ENCODE data around the gene TYROBP. TPM values are rescaled to one million over a fixed set of nuclear protein-coding genes. Genes with fewer than 3 reads are reported as not detected.

TYROBP gene
- total RNA-seq, 2 donors from 2014 or later = 8.2 to 41.3 TPM

DNA sequence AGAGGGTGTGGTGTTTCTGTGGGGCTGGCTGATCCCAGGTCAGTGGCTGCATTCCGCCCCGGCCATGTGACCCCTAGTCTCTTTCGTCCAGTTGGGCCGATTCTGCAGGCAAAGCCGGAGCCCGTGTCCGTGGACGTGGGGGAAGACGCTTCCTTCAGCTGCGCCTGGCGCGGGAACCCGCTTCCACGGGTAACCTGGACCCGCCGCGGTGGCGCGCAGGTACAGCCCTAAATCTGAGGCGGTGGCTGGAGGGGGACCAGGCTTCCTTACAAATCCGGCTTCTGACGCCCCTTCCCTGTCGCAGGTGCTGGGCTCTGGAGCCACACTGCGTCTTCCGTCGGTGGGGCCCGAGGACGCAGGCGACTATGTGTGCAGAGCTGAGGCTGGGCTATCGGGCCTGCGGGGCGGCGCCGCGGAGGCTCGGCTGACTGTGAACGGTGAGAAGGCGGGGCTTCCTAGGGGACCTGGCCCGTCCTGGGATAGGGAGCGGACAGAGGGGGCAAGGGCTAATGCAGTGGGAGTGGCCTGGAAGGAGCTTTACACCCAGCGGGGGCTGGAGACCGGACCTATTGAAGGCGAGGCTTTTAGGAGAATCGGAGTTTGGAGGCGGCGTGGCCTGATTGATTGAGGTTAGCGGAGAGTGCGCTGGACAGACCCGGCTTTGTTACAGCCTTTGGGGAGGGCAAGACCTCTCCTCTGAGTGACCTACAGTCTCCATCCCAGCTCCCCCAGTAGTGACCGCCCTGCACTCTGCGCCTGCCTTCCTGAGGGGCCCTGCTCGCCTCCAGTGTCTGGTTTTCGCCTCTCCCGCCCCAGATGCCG, 47.1 kb downstream of the TYROBP start:
- DNase-seq (peak in 1 of 2 donors; percentile 19), ATAC-seq (peak; percentile 71)
- intact Hi-C loops (cut with DNase I, micrococcal nuclease) = no loop called here

DNA sequence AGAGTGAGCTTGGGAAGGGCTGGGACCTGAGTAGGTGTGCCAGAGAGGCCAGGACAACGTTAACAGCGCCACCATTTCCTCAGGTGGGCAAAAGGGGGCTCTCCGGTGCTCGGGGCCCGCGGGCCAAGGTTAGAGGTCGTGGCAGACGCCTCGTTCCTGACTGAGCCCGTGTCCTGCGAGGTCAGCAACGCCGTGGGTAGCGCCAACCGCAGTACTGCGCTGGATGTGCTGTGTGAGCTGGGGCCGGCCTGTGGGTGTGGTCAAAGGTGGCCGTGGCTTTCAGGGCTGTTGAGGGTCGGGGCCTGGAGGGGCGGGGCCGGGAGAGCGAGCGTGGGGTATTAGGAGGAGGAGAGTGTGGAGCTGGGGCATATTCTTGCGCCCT, 47.7 kb downstream of the TYROBP start:
- DNase-seq (no peak), ATAC-seq (no peak)
- intact Hi-C loops (cut with DNase I, micrococcal nuclease) = no loop called here

- no peak for ATAC-seq
- intact Hi-C loops (cut with DNase I, micrococcal nuclease) = no loop called here
- no peak for DNase-seq
Measured at GRCh38 chr19:35859414-35859813, 48.7 kb downstream of the TYROBP start.

GRCh38 chr19:35858311-35858710, 49.8 kb downstream of the TYROBP start:
- ATAC-seq = no peak
- no peak for DNase-seq
- intact Hi-C loops (cut with DNase I, micrococcal nuclease) = no loop called here

DNA sequence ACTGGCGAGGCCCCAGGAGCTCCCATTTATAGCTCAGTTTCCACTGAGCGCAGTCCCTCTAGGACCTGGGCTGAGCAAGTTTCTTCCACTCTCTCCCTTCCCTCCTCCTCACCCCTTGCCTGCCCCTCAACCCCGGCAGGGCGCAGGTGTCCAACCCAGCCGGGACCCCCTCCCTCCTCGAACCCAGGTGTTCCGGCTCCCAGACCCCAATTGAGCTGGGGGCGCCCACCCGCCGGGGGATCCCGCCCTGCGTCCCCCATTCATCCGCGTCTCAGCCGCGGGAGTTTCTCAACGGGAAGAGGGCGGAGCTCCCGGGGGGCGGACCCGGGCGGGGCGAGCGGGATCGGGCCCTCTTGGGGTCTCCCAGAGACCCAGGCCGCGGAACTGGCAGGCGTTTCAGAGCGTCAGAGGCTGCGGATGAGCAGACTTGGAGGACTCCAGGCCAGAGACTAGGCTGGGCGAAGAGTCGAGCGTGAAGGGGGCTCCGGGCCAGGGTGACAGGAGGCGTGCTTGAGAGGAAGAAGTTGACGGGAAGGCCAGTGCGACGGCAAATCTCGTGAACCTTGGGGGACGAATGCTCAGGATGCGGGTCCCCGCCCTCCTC, 51.4 kb downstream of the TYROBP start, which contains the start of gene KIRREL2:
KIRREL2 (plus strand) TSS at position 366 of the 604 bp plus-strand sequence; CDS start at position 575, 209 bp downstream.
- intact Hi-C loops (cut with DNase I, micrococcal nuclease) = no loop called here
- ATAC-seq (peak; percentile 32), DNase-seq (no peak)

Other genes with a start within 250 kb of the TYROBP start
- gene UPK1A, start 241.8 kb downstream of the TYROBP start, total RNA-seq = under 1 TPM; 0.20 to 0.27 TPM
- 1 to 10 TPM in 1 of 2 donors, under 1 TPM in 1; 0.15 to 1.1 TPM for gene ZBTB32, start 203.7 kb downstream of the TYROBP start, total RNA-seq
- gene KMT2B, start 190.3 kb downstream of the TYROBP start, total RNA-seq = 10 to 100 TPM; 34.8 to 40.1 TPM
- 1 to 10 TPM; 4.1 to 7.7 TPM for gene IGFLR1, start 165.8 kb downstream of the TYROBP start, total RNA-seq
- gene U2AF1L4, start 162.9 kb downstream of the TYROBP start, total RNA-seq = 10 to 100 TPM; 14.5 to 17.3 TPM
- gene PSENEN, start 162.6 kb downstream of the TYROBP start, total RNA-seq = 10 to 100 TPM; 82.2 to 86.0 TPM
- gene LIN37, start 159.7 kb downstream of the TYROBP start, total RNA-seq = 1 to 10 TPM; 5.9 to 6.1 TPM
- 10 to 100 TPM in 1 of 2 donors, 1 to 10 TPM in 1; 4.5 to 16.4 TPM for gene HSPB6, start 151.3 kb downstream of the TYROBP start, total RNA-seq
- gene PROSER3, start 150.1 kb downstream of the TYROBP start, total RNA-seq = 10 to 100 TPM; 16.8 to 19.5 TPM
- 10 to 100 TPM in 1 of 2 donors, 1 to 10 TPM in 1; 9.7 to 10.1 TPM for gene ARHGAP33, start 132.7 kb downstream of the TYROBP start, total RNA-seq
- gene PRODH2, start 95.5 kb downstream of the TYROBP start, total RNA-seq = not detected
- gene NPHS1, start 55.8 kb downstream of the TYROBP start, total RNA-seq = not detected
- gene KIRREL2, start 51.4 kb downstream of the TYROBP start, total RNA-seq = under 1 TPM in 1 of 2 donors, not detected in 1; 0.11 TPM
- 1 to 10 TPM; 1.8 to 4.7 TPM for gene APLP1, start 39.7 kb downstream of the TYROBP start, total RNA-seq
- gene NFKBID, start 7.8 kb downstream of the TYROBP start, total RNA-seq = 10 to 100 TPM; 10.0 to 10.1 TPM
- 1 to 10 TPM; 1.0 to 6.1 TPM for gene HCST, start 5.8 kb downstream of the TYROBP start, total RNA-seq
- 10 to 100 TPM; 12.5 to 14.7 TPM for gene LRFN3, start 28.1 kb upstream of the TYROBP start, total RNA-seq
- gene SDHAF1, start 86.9 kb upstream of the TYROBP start, total RNA-seq = 10 to 100 TPM; 19.6 to 20.0 TPM
- gene SYNE4, start 100.5 kb upstream of the TYROBP start, total RNA-seq = 1 to 10 TPM; 6.5 to 9.0 TPM
- gene ALKBH6, start 105.9 kb upstream of the TYROBP start, total RNA-seq = 10 to 100 TPM; 15.3 to 22.1 TPM
- 10 to 100 TPM in 1 of 2 donors, 1 to 10 TPM in 1; 3.1 to 10.6 TPM for gene CLIP3, start 124.6 kb upstream of the TYROBP start, total RNA-seq
- 1 to 10 TPM; 3.6 to 4.5 TPM for gene THAP8, start 146.0 kb upstream of the TYROBP start, total RNA-seq
- 1 to 10 TPM in 1 of 2 donors, under 1 TPM in 1; 0.84 to 4.5 TPM for gene WDR62, start 146.6 kb upstream of the TYROBP start, total RNA-seq
- gene OVOL3, start 202.8 kb upstream of the TYROBP start, total RNA-seq = not detected
- 10 to 100 TPM; 39.4 to 42.7 TPM for gene POLR2I, start 206.6 kb upstream of the TYROBP start, total RNA-seq
- 100 to 1,000 TPM in 1 of 2 donors, 10 to 100 TPM in 1; 90.0 to 102 TPM for gene TBCB, start 207.2 kb upstream of the TYROBP start, total RNA-seq
- 100 to 1,000 TPM; 757 to 814 TPM for gene CAPNS1, start 231.8 kb upstream of the TYROBP start, total RNA-seq
- 10 to 100 TPM in 1 of 2 donors, 1 to 10 TPM in 1; 5.5 to 21.3 TPM for gene COX7A1, start 244.2 kb upstream of the TYROBP start, total RNA-seq

Measured in left colon (tissue), 2 donors.